ENCODE data around the gene LRRN4.

Gene LRRN4

DNA sequence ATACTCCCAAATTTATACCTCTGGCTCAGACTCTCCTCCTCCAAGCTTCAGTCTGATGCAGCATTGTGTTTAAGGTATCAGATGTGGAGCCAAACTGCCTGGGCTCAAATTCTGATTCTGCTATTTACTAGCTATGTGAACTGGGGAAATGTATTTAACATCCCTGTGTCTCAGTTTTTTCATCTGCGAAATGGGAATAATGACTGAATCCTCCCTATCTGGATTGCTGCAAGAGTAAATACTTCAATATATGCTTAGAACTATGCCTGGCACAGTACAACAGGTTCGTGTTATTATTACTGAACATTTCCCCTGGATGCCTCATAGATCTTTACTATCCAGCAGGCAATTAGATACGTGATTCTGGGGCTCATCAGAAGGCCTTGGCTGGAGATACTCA lies 5.5 kb downstream of the LRRN4 start:
- H3K27ac ChIP-seq (ENCODE audit: insufficient read depth, low read length, poor library complexity, severe bottlenecking) = no peak overlapping the region
- no peaks in the 10 kb centered on the region for H3K9me3 ChIP-seq (ENCODE audit: control insufficient read depth, low read length)
- no peaks in the 10 kb centered on the region for H3K4me1 ChIP-seq (ENCODE audit: control insufficient read depth, insufficient read depth, low read length, poor library complexity, severe bottlenecking)

GRCh38 chr20:6046432-6046831 lies 7.4 kb downstream of the LRRN4 start:
- Histone ChIP-seq H3K27ac (ENCODE audit: insufficient read depth, low read length, poor library complexity, severe bottlenecking) (no peak overlapping the region), H3K4me1 (ENCODE audit: control insufficient read depth, insufficient read depth, low read length, poor library complexity, severe bottlenecking) (no peaks in the 10 kb centered on the region), H3K4me3 (ENCODE audit: insufficient read depth, low read depth, low read length, poor library complexity, severe bottlenecking) (no peak overlapping the region), H3K27me3 (replicated peaks; ENCODE audit: control insufficient read depth, insufficient read depth, low read length, poor library complexity, severe bottlenecking) (no peaks in the 10 kb centered on the region), H3K9me3 (ENCODE audit: control insufficient read depth, low read length) (no peaks in the 10 kb centered on the region), H3K36me3 (ENCODE audit: control insufficient read depth, insufficient read depth, low read length) (peaks cover 6% of the 10 kb centered on the region)
- no peak for DNase-seq

More for the DNA sequence above, 5.5 kb downstream of the LRRN4 start:
- H3K27me3 ChIP-seq (replicated peaks; ENCODE audit: control insufficient read depth, insufficient read depth, low read length, poor library complexity, severe bottlenecking) = peaks cover 6% of the 10 kb centered on the region
- no peaks in the 10 kb centered on the region for H3K36me3 ChIP-seq (ENCODE audit: control insufficient read depth, insufficient read depth, low read length)
- no peak overlapping the region for H3K4me3 ChIP-seq (ENCODE audit: insufficient read depth, low read depth, low read length, poor library complexity, severe bottlenecking)
- no peak for DNase-seq

DNA sequence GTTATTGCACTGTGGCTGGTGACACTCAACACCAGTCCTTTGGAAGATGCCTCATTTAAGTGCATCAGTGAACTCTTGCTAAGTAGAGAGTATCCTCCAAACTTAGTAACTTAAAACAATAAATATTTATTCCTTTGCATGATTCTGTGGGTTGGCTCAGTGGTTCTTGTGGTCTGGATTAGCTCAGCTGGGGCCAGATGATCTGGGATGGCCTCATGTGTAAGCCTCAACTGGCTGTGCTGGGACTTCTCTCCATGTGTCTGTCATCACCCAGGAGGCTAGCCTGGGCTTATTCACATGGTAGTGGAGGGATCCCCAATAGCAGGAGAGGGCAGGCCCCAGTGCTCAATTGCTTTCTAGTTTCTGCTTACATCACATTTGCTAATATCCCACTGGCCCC lies 8.3 kb downstream of the LRRN4 start:
- DNase-seq = no peak
- H3K4me3 ChIP-seq (ENCODE audit: insufficient read depth, low read depth, low read length, poor library complexity, severe bottlenecking) = no peak overlapping the region

DNA sequence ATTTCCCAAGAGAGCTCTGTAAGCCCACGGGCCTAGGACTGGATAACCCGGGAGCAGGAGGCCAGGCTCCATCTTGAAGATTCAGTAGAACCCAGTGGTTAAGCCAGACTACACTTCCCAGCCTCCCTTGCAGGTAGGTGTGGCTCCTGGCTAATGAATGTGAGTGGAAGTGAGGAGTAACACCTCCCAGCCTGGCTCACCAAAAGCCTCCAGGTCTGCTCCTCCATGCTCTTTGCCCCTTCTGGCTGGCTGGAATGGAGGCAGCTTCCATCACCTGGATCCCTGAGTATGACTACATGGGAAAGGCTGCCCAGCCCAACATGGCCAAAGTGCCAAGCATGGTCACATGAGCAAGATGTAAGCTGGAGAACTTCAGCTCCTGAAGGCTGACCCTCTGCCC lies 9.7 kb downstream of the LRRN4 start:
- peaks cover 21% of the 10 kb centered on the region for H3K36me3 ChIP-seq (ENCODE audit: control insufficient read depth, insufficient read depth, low read length)
- no peaks in the 10 kb centered on the region for H3K4me1 ChIP-seq (ENCODE audit: control insufficient read depth, insufficient read depth, low read length, poor library complexity, severe bottlenecking)
- H3K27me3 ChIP-seq (replicated peaks; ENCODE audit: control insufficient read depth, insufficient read depth, low read length, poor library complexity, severe bottlenecking) = no peaks in the 10 kb centered on the region
- no peaks in the 10 kb centered on the region for H3K9me3 ChIP-seq (ENCODE audit: control insufficient read depth, low read length)
- H3K27ac ChIP-seq (ENCODE audit: insufficient read depth, low read length, poor library complexity, severe bottlenecking) = no peak overlapping the region
- no peak overlapping the region for H3K4me3 ChIP-seq (ENCODE audit: insufficient read depth, low read depth, low read length, poor library complexity, severe bottlenecking)
- no peak for DNase-seq

More for the DNA sequence above, 8.3 kb downstream of the LRRN4 start:
- no peak overlapping the region for H3K27ac ChIP-seq (ENCODE audit: insufficient read depth, low read length, poor library complexity, severe bottlenecking)
- H3K9me3 ChIP-seq (ENCODE audit: control insufficient read depth, low read length) = no peaks in the 10 kb centered on the region
- H3K36me3 ChIP-seq (ENCODE audit: control insufficient read depth, insufficient read depth, low read length) = peaks cover 14% of the 10 kb centered on the region
- H3K4me1 ChIP-seq (ENCODE audit: control insufficient read depth, insufficient read depth, low read length, poor library complexity, severe bottlenecking) = no peaks in the 10 kb centered on the region
- no peaks in the 10 kb centered on the region for H3K27me3 ChIP-seq (replicated peaks; ENCODE audit: control insufficient read depth, insufficient read depth, low read length, poor library complexity, severe bottlenecking)

GRCh38 chr20:6041808-6042265 lies 12.0 kb downstream of the LRRN4 start:
- Histone ChIP-seq H3K27ac (ENCODE audit: insufficient read depth, low read length, poor library complexity, severe bottlenecking) (no peak overlapping the region), H3K9me3 (ENCODE audit: control insufficient read depth, low read length) (no peaks in the 10 kb centered on the region), H3K36me3 (ENCODE audit: control insufficient read depth, insufficient read depth, low read length) (peaks cover 27% of the 10 kb centered on the region), H3K27me3 (replicated peaks; ENCODE audit: control insufficient read depth, insufficient read depth, low read length, poor library complexity, severe bottlenecking) (no peaks in the 10 kb centered on the region), H3K4me3 (ENCODE audit: insufficient read depth, low read depth, low read length, poor library complexity, severe bottlenecking) (no peak overlapping the region), H3K4me1 (ENCODE audit: control insufficient read depth, insufficient read depth, low read length, poor library complexity, severe bottlenecking) (no peaks in the 10 kb centered on the region)
- DNase-seq = no peak

DNA sequence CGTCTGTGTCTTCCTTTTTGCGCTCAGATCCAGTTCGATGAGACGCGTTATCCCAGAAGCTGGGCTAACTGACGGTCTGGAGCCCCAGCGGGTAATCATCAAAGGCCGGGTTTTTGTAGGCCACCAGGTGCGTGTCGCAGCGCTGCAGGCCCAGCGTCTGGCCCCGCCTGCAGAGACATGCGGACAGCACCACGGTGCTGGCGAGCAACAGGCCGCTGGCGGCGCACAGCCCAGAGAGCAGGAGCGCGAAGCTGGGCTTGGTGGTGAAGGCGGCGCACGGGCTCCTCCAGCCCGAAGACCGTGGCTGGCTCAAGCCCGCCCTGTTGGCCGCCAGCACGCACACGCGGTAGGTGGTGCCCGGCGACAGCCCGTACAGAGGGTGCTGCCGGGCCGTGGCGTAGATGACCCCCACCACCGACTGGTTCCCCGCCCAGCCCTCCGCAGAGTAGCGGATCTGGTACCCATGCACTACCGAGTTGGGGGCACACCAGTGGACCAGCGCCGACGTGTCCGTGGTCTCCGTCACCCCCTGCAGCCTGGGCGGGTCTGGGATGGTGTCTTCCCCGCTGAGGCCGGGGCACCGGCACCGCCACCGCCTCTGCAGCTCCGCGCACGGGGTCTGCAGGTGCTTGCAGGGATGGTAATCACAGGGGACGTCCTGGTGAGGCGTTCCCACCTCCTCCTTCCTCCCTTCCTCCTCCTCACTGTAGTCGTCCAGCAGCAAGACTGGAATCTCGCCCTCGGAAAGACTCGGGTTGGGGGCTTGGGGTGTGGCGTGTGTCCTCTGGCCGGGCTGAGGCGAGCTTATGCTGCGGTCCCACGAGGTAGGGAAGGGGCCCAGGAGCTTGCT lies 12.7 kb downstream of the LRRN4 start:
- Histone ChIP-seq H3K27ac (ENCODE audit: insufficient read depth, low read length, poor library complexity, severe bottlenecking) (no peak overlapping the region), H3K4me1 (ENCODE audit: control insufficient read depth, insufficient read depth, low read length, poor library complexity, severe bottlenecking) (no peaks in the 10 kb centered on the region), H3K9me3 (ENCODE audit: control insufficient read depth, low read length) (no peaks in the 10 kb centered on the region), H3K36me3 (ENCODE audit: control insufficient read depth, insufficient read depth, low read length) (peaks cover 33% of the 10 kb centered on the region), H3K4me3 (ENCODE audit: insufficient read depth, low read depth, low read length, poor library complexity, severe bottlenecking) (no peak overlapping the region), H3K27me3 (replicated peaks; ENCODE audit: control insufficient read depth, insufficient read depth, low read length, poor library complexity, severe bottlenecking) (no peaks in the 10 kb centered on the region)
- no peak for DNase-seq

- no peaks in the 10 kb centered on the region for H3K4me1 ChIP-seq (ENCODE audit: control insufficient read depth, insufficient read depth, low read length, poor library complexity, severe bottlenecking)
- H3K9me3 ChIP-seq (ENCODE audit: control insufficient read depth, low read length) = no peaks in the 10 kb centered on the region
- peaks cover 34% of the 10 kb centered on the region for H3K36me3 ChIP-seq (ENCODE audit: control insufficient read depth, insufficient read depth, low read length)
- H3K27ac ChIP-seq (ENCODE audit: insufficient read depth, low read length, poor library complexity, severe bottlenecking) = no peak overlapping the region
- no peak overlapping the region for H3K4me3 ChIP-seq (ENCODE audit: insufficient read depth, low read depth, low read length, poor library complexity, severe bottlenecking)
- no peaks in the 10 kb centered on the region for H3K27me3 ChIP-seq (replicated peaks; ENCODE audit: control insufficient read depth, insufficient read depth, low read length, poor library complexity, severe bottlenecking)
- no peak for DNase-seq
Measured at GRCh38 chr20:6040540-6040939, 13.3 kb downstream of the LRRN4 start.

DNA sequence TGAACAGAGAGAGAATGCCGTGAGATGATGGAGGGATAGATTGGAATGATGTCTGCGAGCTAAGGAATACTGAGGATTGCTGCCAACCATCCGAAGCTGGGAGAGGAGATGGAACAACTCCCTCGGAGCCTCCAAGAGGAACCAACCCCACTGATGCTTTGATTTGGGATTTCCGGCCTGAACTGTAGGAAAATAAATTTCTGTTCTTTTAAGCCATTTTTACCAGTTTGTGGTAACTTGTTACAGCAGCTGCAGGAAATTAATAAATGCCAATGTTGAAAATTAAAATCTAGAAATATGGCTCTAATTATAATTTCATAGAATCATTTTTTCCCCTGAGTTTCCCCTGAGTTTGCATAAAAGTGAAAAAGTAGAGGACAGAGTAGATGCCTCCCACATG lies 14.1 kb downstream of the LRRN4 start:
- peaks cover 34% of the 10 kb centered on the region for H3K36me3 ChIP-seq (ENCODE audit: control insufficient read depth, insufficient read depth, low read length)
- H3K4me1 ChIP-seq (ENCODE audit: control insufficient read depth, insufficient read depth, low read length, poor library complexity, severe bottlenecking) = no peaks in the 10 kb centered on the region
- H3K9me3 ChIP-seq (ENCODE audit: control insufficient read depth, low read length) = no peaks in the 10 kb centered on the region
- no peak overlapping the region for H3K4me3 ChIP-seq (ENCODE audit: insufficient read depth, low read depth, low read length, poor library complexity, severe bottlenecking)
- H3K27me3 ChIP-seq (replicated peaks; ENCODE audit: control insufficient read depth, insufficient read depth, low read length, poor library complexity, severe bottlenecking) = no peaks in the 10 kb centered on the region
- H3K27ac ChIP-seq (ENCODE audit: insufficient read depth, low read length, poor library complexity, severe bottlenecking) = no peak overlapping the region
- DNase-seq = no peak

DNA sequence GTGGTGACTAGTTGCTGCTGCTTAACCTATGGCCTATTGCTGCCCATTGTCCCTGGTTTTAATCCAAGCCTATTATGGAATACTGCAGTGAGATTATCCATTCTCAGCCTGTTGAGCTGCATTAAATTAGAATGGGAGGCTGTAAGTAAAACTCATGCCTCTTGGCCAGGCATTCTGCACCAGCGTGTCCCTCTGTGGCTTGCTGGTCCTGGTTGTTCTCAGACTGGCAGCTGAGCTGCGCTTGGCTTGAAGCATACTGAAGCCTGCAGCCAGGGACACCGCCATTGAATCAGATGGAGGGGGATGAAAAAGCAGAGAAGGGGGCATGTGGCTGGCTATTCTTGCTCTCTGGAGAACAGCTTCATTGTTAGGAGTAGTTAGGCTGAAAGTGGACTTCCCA lies 15.6 kb downstream of the LRRN4 start:
- Histone ChIP-seq H3K4me1 (ENCODE audit: control insufficient read depth, insufficient read depth, low read length, poor library complexity, severe bottlenecking) (no peaks in the 10 kb centered on the region), H3K9me3 (ENCODE audit: control insufficient read depth, low read length) (no peaks in the 10 kb centered on the region), H3K27ac (ENCODE audit: insufficient read depth, low read length, poor library complexity, severe bottlenecking) (no peak overlapping the region), H3K4me3 (ENCODE audit: insufficient read depth, low read depth, low read length, poor library complexity, severe bottlenecking) (no peak overlapping the region), H3K27me3 (replicated peaks; ENCODE audit: control insufficient read depth, insufficient read depth, low read length, poor library complexity, severe bottlenecking) (no peaks in the 10 kb centered on the region), H3K36me3 (ENCODE audit: control insufficient read depth, insufficient read depth, low read length) (peaks cover 46% of the 10 kb centered on the region)
- no peak for DNase-seq

DNA sequence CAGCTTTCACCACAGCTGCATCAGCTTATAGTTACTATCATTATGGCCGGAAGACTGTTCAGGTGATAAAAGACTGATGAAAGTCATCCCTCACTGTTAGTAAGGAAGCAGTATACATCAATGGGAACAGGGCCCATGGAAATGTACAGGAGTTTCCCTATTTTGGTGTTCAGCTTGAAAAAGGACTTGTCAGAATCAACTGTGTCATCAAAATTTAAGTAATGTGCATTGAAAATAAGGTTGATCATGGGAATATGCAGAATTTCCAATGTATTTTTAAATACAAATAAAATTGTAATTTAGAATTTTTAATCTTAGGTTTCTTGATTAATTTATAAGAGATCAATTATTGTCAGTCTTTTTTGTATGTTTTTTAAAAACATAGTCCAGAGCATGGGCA lies 16.8 kb downstream of the LRRN4 start:
- no peaks in the 10 kb centered on the region for H3K9me3 ChIP-seq (ENCODE audit: control insufficient read depth, low read length)
- no peaks in the 10 kb centered on the region for H3K4me1 ChIP-seq (ENCODE audit: control insufficient read depth, insufficient read depth, low read length, poor library complexity, severe bottlenecking)
- H3K4me3 ChIP-seq (ENCODE audit: insufficient read depth, low read depth, low read length, poor library complexity, severe bottlenecking) = no peak overlapping the region
- peaks cover 53% of the 10 kb centered on the region for H3K36me3 ChIP-seq (ENCODE audit: control insufficient read depth, insufficient read depth, low read length)
- no peak for DNase-seq
- H3K27me3 ChIP-seq (replicated peaks; ENCODE audit: control insufficient read depth, insufficient read depth, low read length, poor library complexity, severe bottlenecking) = no peaks in the 10 kb centered on the region
- no peak overlapping the region for H3K27ac ChIP-seq (ENCODE audit: insufficient read depth, low read length, poor library complexity, severe bottlenecking)

Measured in effector memory CD4-positive, alpha-beta T cell (primary cell).